Tibial nerve (tissue), 4 donors: ENCODE data around the gene MPEG1. TPM values are rescaled to one million over a fixed set of nuclear protein-coding genes. Genes with fewer than 3 reads are reported as not detected.

Experiments
- DNase-seq, 2 donors: peaks; one replicate each; pipeline ENCODE4 v3.0.0-alpha.2; 2019; ENCODE audit warnings: low spot score in 2 of 2
- H3K27ac ChIP-seq, 4 donors: fragments of 200-600 bp; sonication (generic) in 3 of 4; one replicate each; pipeline ENCODE4 v1.5.1; 2017 to 2019; ENCODE audit warnings: mild to moderate bottlenecking in 1 of 4
- H3K27me3 ChIP-seq, 2 donors: fragments of 200-600 bp; sonication (generic) in 1 of 2; one replicate each; pipeline versions ENCODE4 v1.5.1 to v1.6.0; 2017 to 2019
- H3K36me3 ChIP-seq, 3 donors: fragments of 200-600 bp; sonication (generic); one replicate each; pipeline ENCODE4 v1.5.1; 2018 to 2019
- H3K4me1 ChIP-seq, 4 donors: fragments of 200-600 bp; sonication (generic) in 3 of 4; one replicate each; pipeline ENCODE4 v1.5.1; 2017 to 2019
- H3K4me3 ChIP-seq, 4 donors: fragments of 200-600 bp; sonication (generic) in 3 of 4; one replicate each; pipeline ENCODE4 v1.5.1; 2017 to 2019; ENCODE audit warnings: mild to moderate bottlenecking in 1 of 4, moderate library complexity in 1 of 4
- H3K9me3 ChIP-seq, 4 donors: fragments of 200-600 bp; sonication (generic) in 3 of 4; one replicate each; pipeline ENCODE4 v1.5.1; 2017 to 2019
- CTCF ChIP-seq, 5 experiments: fragments of 200-600 bp in 3 of 5; fragments of 450-650 bp in 2 of 5; sonication (generic) in 3 of 5; IDR thresholded peaks; one replicate each; pipeline ENCODE4 v1.5.1; 2016 to 2019; ENCODE audit warnings: antibody characterized with exemption in 5 of 5, mild to moderate bottlenecking in 3 of 5, moderate library complexity in 2 of 5
- EP300 ChIP-seq, 2 donors: sonication (generic); formaldehyde crosslinking; IDR thresholded peaks; one replicate each; pipeline ENCODE4 v1.6.1; 2017; ENCODE audit warnings: antibody characterized with exemption in 2 of 2, mild to moderate bottlenecking in 1 of 2
- POLR2A ChIP-seq, 2 donors: fragments of 450-650 bp; IDR thresholded peaks; one replicate each; pipeline ENCODE4 v1.6.1; 2017; ENCODE audit warnings: antibody characterized with exemption in 2 of 2, mild to moderate bottlenecking in 2 of 2, moderate library complexity in 2 of 2
- WGBS, 2 donors: methylation state at CpG; one replicate each; pipeline ENCODE4 v1.1.5; 2018; 5-methylcytosine and 5-hydroxymethylcytosine counted together
- total RNA-seq, 4 donors: library from RNA; depleted of rRNA; stranded (reverse); fragments of >200 nt; gene quantifications; one replicate each; pipeline ENCODE4 v1.1.0, GENCODE V29; 2016

Gene MPEG1
- total RNA-seq, 4 donors from 2014 or later: 7.0 to 12.3 (median 9.6) TPM

DNA sequence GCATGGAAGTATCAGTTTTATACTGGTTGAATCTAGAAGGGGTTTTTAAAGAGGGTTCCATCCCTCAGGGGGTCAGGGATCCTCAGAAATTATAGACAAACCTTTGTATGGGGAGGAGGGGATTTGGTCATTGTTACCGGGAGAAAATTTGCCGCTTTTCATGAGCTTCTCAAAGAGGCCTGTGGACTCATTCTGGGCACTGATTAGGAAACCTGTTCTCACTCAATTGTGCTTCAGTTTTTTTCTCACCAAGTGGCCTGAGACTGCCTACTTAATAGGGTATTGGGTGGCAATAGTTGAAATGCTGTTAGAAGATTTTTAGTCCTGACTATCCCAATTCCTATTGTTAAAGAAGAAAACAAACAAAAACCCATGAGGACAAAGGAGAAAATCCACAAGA, 14.0 kb downstream of the MPEG1 start:
- Histone ChIP-seq H3K36me3 (peaks cover 0 to 63% (median 0%) of the 10 kb centered on the region in 3 donors), H3K9me3 (no peaks in the 10 kb centered on the region), H3K27ac (peak overlapping the region in 1 of 4 donors; percentile 54), H3K4me1 (peaks cover 0 to 54% (median 15%) of the 10 kb centered on the region in 4 donors), H3K27me3 (no peaks in the 10 kb centered on the region), H3K4me3 (no peak overlapping the region)
- WGBS, 2 donors: 75 to 90% methylated on average over 2 of the region's 2 CpGs
- no peak for DNase-seq
- no peak for TF ChIP-seq POLR2A (IDR thresholded peaks at IDR 0.05)
- TF ChIP-seq CTCF (IDR thresholded peaks at IDR 0.05): no peak
- no peak for TF ChIP-seq EP300 (IDR thresholded peaks at IDR 0.05)

DNA sequence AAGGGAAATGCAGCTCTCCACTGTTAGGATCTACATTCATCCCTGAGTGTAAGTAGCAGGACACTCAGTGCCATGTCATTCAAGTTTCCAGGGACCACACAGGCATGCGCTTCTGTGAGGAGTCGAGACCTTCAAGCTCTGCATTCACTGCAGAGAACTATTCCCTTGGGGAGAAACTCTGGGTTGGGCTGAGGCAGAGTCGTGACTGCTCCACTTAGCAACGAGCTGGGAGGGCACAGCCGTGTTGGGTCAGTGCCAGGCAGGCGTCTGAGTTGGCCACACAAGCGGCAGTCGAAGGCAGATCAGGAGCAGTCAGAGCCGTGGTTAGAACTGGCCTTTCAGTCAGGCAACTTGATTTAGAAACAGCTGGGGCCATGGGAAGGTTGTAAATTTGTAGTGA, 14.7 kb downstream of the MPEG1 start:
- no peaks in the 10 kb centered on the region for H3K9me3 ChIP-seq
- peaks cover 0 to 64% (median 0%) of the 10 kb centered on the region in 3 donors for H3K36me3 ChIP-seq
- peak; percentile 58 to 71 for DNase-seq
- no peak overlapping the region for H3K4me3 ChIP-seq
- WGBS, 2 donors: 14 to 16% methylated on average over 9 of the region's 9 CpGs
- H3K4me1 ChIP-seq: peaks cover 0 to 54% (median 15%) of the 10 kb centered on the region in 4 donors
- TF ChIP-seq POLR2A (IDR thresholded peaks at IDR 0.05): no peak
- peak in 1 of 2 donors; percentile 28 for TF ChIP-seq EP300 (IDR thresholded peaks at IDR 0.05)
- H3K27me3 ChIP-seq: no peaks in the 10 kb centered on the region
- peak overlapping the region in 2 of 4 donors; percentile 54 to 56 for H3K27ac ChIP-seq

GRCh38 chr11:59196777-59197176, 15.9 kb downstream of the MPEG1 start:
- Histone ChIP-seq H3K9me3 (no peaks in the 10 kb centered on the region), H3K36me3 (peaks cover 0 to 64% (median 0%) of the 10 kb centered on the region in 3 donors), H3K27ac (no peak overlapping the region), H3K4me3 (no peak overlapping the region), H3K27me3 (no peaks in the 10 kb centered on the region), H3K4me1 (peaks cover 0 to 54% (median 15%) of the 10 kb centered on the region in 4 donors)
- WGBS, 2 donors: 84 to 89% methylated on average over 2 of the region's 2 CpGs
- no peak for DNase-seq
- TF ChIP-seq CTCF (IDR thresholded peaks at IDR 0.05) (no peak), POLR2A (IDR thresholded peaks at IDR 0.05) (no peak), EP300 (IDR thresholded peaks at IDR 0.05) (no peak)

DNA sequence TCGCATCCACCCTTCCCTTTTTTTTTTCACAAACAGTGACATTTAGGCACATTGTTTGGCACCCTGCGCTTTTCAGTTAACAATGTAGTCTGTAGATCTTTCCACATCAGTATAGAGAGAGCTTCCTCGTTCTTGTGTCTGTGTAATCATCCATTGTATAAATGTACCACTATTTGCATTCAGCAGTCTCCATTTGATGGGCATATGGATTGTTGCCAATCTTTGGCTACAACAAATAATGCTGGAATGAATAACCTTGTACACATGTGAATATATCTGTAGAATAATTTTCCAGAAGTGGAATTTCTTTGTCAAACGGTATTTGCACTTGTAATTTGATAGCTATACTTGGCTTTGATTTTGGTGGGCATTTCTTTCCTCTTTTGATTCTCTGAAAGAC, 17.1 kb downstream of the MPEG1 start:
- 46 to 49% methylated on average over 4 of the region's 4 CpGs for WGBS, 2 donors
- Histone ChIP-seq H3K4me3 (no peak overlapping the region), H3K36me3 (peaks cover 0 to 68% (median 2%) of the 10 kb centered on the region in 3 donors)

GRCh38 chr11:59193587-59194130, 19.1 kb downstream of the MPEG1 start:
- H3K9me3 ChIP-seq: no peaks in the 10 kb centered on the region
- DNase-seq: no peak
- H3K4me1 ChIP-seq: peaks cover 0 to 53% (median 14%) of the 10 kb centered on the region in 4 donors
- no peaks in the 10 kb centered on the region for H3K27me3 ChIP-seq
- H3K27ac ChIP-seq: no peak overlapping the region
- WGBS, 2 donors: 83 to 84% methylated on average over 10 of the region's 10 CpGs
- H3K36me3 ChIP-seq: peaks cover 0 to 87% (median 2%) of the 10 kb centered on the region in 3 donors
- no peak overlapping the region for H3K4me3 ChIP-seq
- TF ChIP-seq CTCF (IDR thresholded peaks at IDR 0.05) (no peak), EP300 (IDR thresholded peaks at IDR 0.05) (no peak), POLR2A (IDR thresholded peaks at IDR 0.05) (no peak)

More for the DNA sequence above, 17.1 kb downstream of the MPEG1 start:
- peak overlapping the region in 2 of 4 donors; percentile 8 to 12 for H3K27ac ChIP-seq
- no peaks in the 10 kb centered on the region for H3K9me3 ChIP-seq
- TF ChIP-seq POLR2A (IDR thresholded peaks at IDR 0.05): no peak
- no peak for TF ChIP-seq EP300 (IDR thresholded peaks at IDR 0.05)
- TF ChIP-seq CTCF (IDR thresholded peaks at IDR 0.05): no peak
- DNase-seq: no peak
- H3K4me1 ChIP-seq: peaks cover 0 to 52% (median 15%) of the 10 kb centered on the region in 4 donors
- no peaks in the 10 kb centered on the region for H3K27me3 ChIP-seq
